GM12878 (cell line): ENCODE results near the gene PGAM2. TPM values are rescaled to one million over a fixed set of nuclear protein-coding genes. Genes with fewer than 3 reads are reported as not detected.

Source experiments
- ATAC-seq: fragments of 200-7000 bp; cut with Tn5 transposase; 3 replicates; pipeline ENCODE4 v1.9.1; 2020; ENCODE audit warnings: mild to moderate bottlenecking, moderate library complexity
- BruUV-seq: library from RNA; stranded (reverse); fragments of 400-500 nt; replicated peaks from 2 replicates; lab custom pipeline; 2021; lab: Mats Ljungman, UMichigan
- CTCF ChIA-PET: fragments of 300-600 bp; sonication (Branson Sonifier 250); formaldehyde crosslinking; extraction: SDS; loops from one replicate; lab custom pipeline; 2021; ENCODE audit warnings: inconsistent platforms; lab: Yijun Ruan, JAX
- POLR2A ChIA-PET: fragments of 350-600 bp; formaldehyde crosslinking; extraction: SDS; loops from one replicate; lab custom pipeline; 2021; ENCODE audit warnings: inconsistent platforms; lab: Charles Lee
- RAD21 ChIA-PET: fragments of 300-600 bp; sonication (Branson Sonifier 250); formaldehyde crosslinking; loops from one replicate; lab custom pipeline; 2023; ENCODE audit warnings: antibody characterized with exemption; ENCODE audit not compliant: unreplicated experiment; lab: Charles Lee
- SMC1A ChIA-PET: fragments of 300-600 bp; sonication (Branson Sonifier 250); formaldehyde crosslinking; loops from one replicate; lab custom pipeline; 2023; ENCODE audit not compliant: unreplicated experiment, uncharacterized antibody; lab: Charles Lee
- DNase-seq: peaks from one replicate; pipeline ENCODE4 v3.0.0-alpha.2; 2011; ENCODE audit warnings: low read depth, low spot score
- FAIRE-seq: peaks from 3 replicates; lab custom pipeline; 2011; peaks lifted over from hg19 to GRCh38; lab: Jason Lieb, UNC
- H2AFZ ChIP-seq: 2 replicates; pipeline ENCODE4 v1.6.0; 2011; ENCODE audit warnings: low read depth, low read length, control low read depth; ENCODE audit not compliant: control insufficient read depth
- H3K27ac ChIP-seq: 2 replicates; pipeline ENCODE4 v1.5.1; 2011; ENCODE audit warnings: control low read depth; ENCODE audit not compliant: control insufficient read depth, insufficient read depth
- H3K27me3 ChIP-seq, 2 experiments: replicated peaks in 1 of 2; 2 replicates each; pipeline versions ENCODE4 v1.6.0 to v1.6.1; 2011; ENCODE audit warnings: low read length in 1 of 2; ENCODE audit not compliant: control insufficient read depth in 2 of 2, insufficient read depth in 2 of 2
- H3K36me3 ChIP-seq, 2 experiments: 2 replicates each; pipeline ENCODE4 v1.5.1; 2011; ENCODE audit warnings: low read length in 1 of 2; ENCODE audit not compliant: control insufficient read depth in 2 of 2, insufficient read depth in 2 of 2
- H3K4me1 ChIP-seq: 2 replicates; pipeline ENCODE4 v1.6.1; 2011; ENCODE audit warnings: mild to moderate bottlenecking, low read length, moderate library complexity, mixed read lengths; ENCODE audit not compliant: control insufficient read depth, insufficient read depth
- H3K4me2 ChIP-seq: 2 replicates; pipeline ENCODE4 v1.6.0; 2011; ENCODE audit warnings: control low read depth; ENCODE audit not compliant: control insufficient read depth, insufficient read depth
- H3K4me3 ChIP-seq: fragments of 200-600 bp; sonication (generic); 2 replicates; pipeline ENCODE4 v1.5.1; 2016
- H3K79me2 ChIP-seq: 2 replicates; pipeline ENCODE4 v1.6.0; 2011; ENCODE audit warnings: low read length; ENCODE audit not compliant: control insufficient read depth, insufficient read depth
- H3K9ac ChIP-seq: 2 replicates; pipeline ENCODE4 v1.8.0; 2011; ENCODE audit warnings: low read length, control low read depth, mixed read lengths; ENCODE audit not compliant: control insufficient read depth, insufficient read depth
- H3K9me3 ChIP-seq: replicated peaks from 3 replicates; pipeline ENCODE4 v1.5.1; 2011; ENCODE audit warnings: mild to moderate bottlenecking, low read length; ENCODE audit not compliant: control insufficient read depth, insufficient read depth
- H4K20me1 ChIP-seq: 2 replicates; pipeline ENCODE4 v1.6.0; 2011; ENCODE audit not compliant: control insufficient read depth, insufficient read depth
- BACH1 ChIP-seq: fragments of 450-650 bp; IDR thresholded peaks from 2 replicates; pipeline ENCODE4 v1.6.1; 2017; ENCODE audit warnings: mild to moderate bottlenecking, borderline replicate concordance
- CHD2 ChIP-seq: IDR thresholded peaks from 2 replicates; pipeline ENCODE4 v1.6.1; 2011; ENCODE audit warnings: low read depth, low read length, improper control_type of control experiment, borderline replicate concordance
- CREM ChIP-seq: IDR thresholded peaks from 2 replicates; pipeline ENCODE4 v1.6.1; 2014; ENCODE audit warnings: antibody characterized with exemption, low read depth
- HDAC2 ChIP-seq: fragments of 200-600 bp; sonication (generic); IDR thresholded peaks from 2 replicates; pipeline ENCODE4 v1.6.1; 2017
- MEF2A ChIP-seq: IDR thresholded peaks from 2 replicates; pipeline ENCODE4 v1.6.1; 2011; ENCODE audit warnings: low read depth, mild to moderate bottlenecking, low read length, moderate library complexity; ENCODE audit not compliant: insufficient read depth
- NFYB ChIP-seq: IDR thresholded peaks from 2 replicates; pipeline ENCODE4 v1.6.1; 2011; ENCODE audit warnings: low read depth, mild to moderate bottlenecking, low read length, improper control_type of control experiment, moderate library complexity; ENCODE audit not compliant: insufficient read depth
- NKRF ChIP-seq: fragments of 450-650 bp; conservative IDR thresholded peaks from 2 replicates; pipeline ENCODE4 v1.6.1; 2017; ENCODE audit warnings: mild to moderate bottlenecking, moderate library complexity
- NR2F1 ChIP-seq: fragments of 450-650 bp; conservative IDR thresholded peaks from 2 replicates; pipeline ENCODE4 v1.6.1; 2017; ENCODE audit warnings: mild to moderate bottlenecking
- POU2F2 ChIP-seq: IDR thresholded peaks from 3 replicates; pipeline ENCODE4 v1.6.1; 2011; ENCODE audit warnings: low read depth, mild to moderate bottlenecking, low read length, borderline replicate concordance
- RAD21 ChIP-seq: IDR thresholded peaks from 2 replicates; pipeline ENCODE4 v1.6.1; 2011; ENCODE audit warnings: mild to moderate bottlenecking, low read depth, low read length, moderate library complexity; ENCODE audit not compliant: insufficient read depth
- RCOR1 ChIP-seq: conservative IDR thresholded peaks from 2 replicates; pipeline ENCODE4 v1.6.1; 2012; ENCODE audit warnings: low read depth, low read length, improper control_type of control experiment
- RUNX3 ChIP-seq: IDR thresholded peaks from 2 replicates; pipeline ENCODE4 v1.6.1; 2012; ENCODE audit warnings: low read length, inconsistent platforms
- SKIL ChIP-seq: fragments of 450-650 bp; IDR thresholded peaks from 2 replicates; pipeline ENCODE4 v1.6.1; 2017; ENCODE audit warnings: mild to moderate bottlenecking, low read depth, inconsistent platforms; ENCODE audit not compliant: poor library complexity, severe bottlenecking
- ZNF217 ChIP-seq: fragments of 450-650 bp; IDR thresholded peaks from 2 replicates; pipeline ENCODE4 v1.6.1; 2017; ENCODE audit warnings: antibody characterized with exemption, mild to moderate bottlenecking
- WGBS: methylation state at CpG from one replicate; pipeline ENCODE4 v1.1.6; 2016; ENCODE audit warnings: low lambda C conversion rate; ENCODE audit not compliant: insufficient replicate concordance, insufficient coverage; ENCODE audit errors: missing lambda C conversion rate; 5-methylcytosine and 5-hydroxymethylcytosine counted together
- in situ Hi-C: fragments of 300-500 bp; cut with MboI; formaldehyde crosslinking; loops from 9 replicates; pipeline ENCODE4 v1.14.3; 2018; ENCODE audit warnings: mixed read lengths
- intact Hi-C: fragments of 100-400 bp; cut with micrococcal nuclease; formaldehyde crosslinking; loops from one replicate; pipeline ENCODE4 v1.14.2; 2022; ENCODE audit not compliant: unreplicated experiment
- polyA plus RNA-seq, 11 experiments: library from polyadenylated mRNA; depleted of rRNA in 4 of 11; unstranded in 6 of 11; stranded (reverse) in 5 of 11; fragments of >200 nt; fragmentation: Nextera tagmentation in 4 of 11; fragmentation: Illumina TruSeq in 1 of 11; extraction: Ambion mirVana in 4 of 11; extraction: Trizol in 1 of 11; gene quantifications; 1 replicate in 1 of 11; 2 replicates in 10 of 11; pipeline versions ENCODE4 v1.2.1 to v1.2.3, GENCODE V29; 2011 to 2016; ENCODE audit warnings: inconsistent platforms in 2 of 11, missing spikeins in 2 of 11, low read depth in 1 of 11
- total RNA-seq, 4 experiments: library from RNA; depleted of rRNA in 3 of 4; stranded (reverse); fragments of >200 nt in 3 of 4; fragmentation: Illumina TruSeq in 1 of 4; extraction: Trizol in 1 of 4; gene quantifications; 2 replicates each; pipeline versions ENCODE4 v1.2.1 to v1.2.3, GENCODE V29; 2013 to 2021
- TF ChIP-seq, protein P1 (sequence below): IDR thresholded peaks from 2 replicates; pipeline ENCODE4 v1.6.1; 2012; ENCODE audit warnings: low read depth, low read length, improper control_type of control experiment

The PGAM2 gene
- total and polyA plus RNA-seq, 10 of the 15 experiments (the other 5 are each of a cell fraction or from before 2014, with no cell fraction given): not detected

DNA sequence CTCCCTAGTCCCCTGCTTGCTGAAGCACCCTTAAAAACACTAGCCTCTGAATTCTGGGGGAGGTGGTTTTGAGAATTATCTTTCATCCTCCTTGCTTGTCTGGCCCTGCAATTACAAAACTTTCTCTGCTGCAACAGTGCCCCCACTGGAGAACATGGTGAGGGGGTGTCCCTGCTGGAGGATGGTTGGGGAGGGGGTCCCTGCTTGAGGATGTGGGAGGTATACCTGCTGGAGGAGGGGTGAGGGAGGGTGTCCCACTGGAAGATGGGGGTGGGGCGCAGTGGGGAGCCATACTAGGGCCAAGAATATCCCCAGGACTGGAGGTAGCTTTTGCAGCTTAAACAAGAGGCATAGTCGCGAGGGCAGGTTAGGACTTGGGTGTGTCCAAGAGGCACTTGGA lies 20.2 kb upstream of the PGAM2 start (continued):
- TF ChIP-seq SKIL (no peak), CREM (no peak), RCOR1 (no peak), NR2F1 (no peak), BACH1 (no peak), RAD21 (0 out of 2 replicates have a peak, but pooled peaks have one; percentile 12), RUNX3 (no peak)
- TF ChIP-seq, protein P1, sequence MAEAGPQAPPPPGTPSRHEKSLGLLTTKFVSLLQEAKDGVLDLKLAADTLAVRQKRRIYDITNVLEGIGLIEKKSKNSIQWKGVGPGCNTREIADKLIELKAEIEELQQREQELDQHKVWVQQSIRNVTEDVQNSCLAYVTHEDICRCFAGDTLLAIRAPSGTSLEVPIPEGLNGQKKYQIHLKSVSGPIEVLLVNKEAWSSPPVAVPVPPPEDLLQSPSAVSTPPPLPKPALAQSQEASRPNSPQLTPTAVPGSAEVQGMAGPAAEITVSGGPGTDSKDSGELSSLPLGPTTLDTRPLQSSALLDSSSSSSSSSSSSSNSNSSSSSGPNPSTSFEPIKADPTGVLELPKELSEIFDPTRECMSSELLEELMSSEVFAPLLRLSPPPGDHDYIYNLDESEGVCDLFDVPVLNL: no peak

GRCh38 chr7:44084701-44085100 lies 19.3 kb upstream of the PGAM2 start:
- no TSS peak for BruUV-seq
- intact Hi-C loops (no loop called here), in situ Hi-C loops (no loop called here)
- no peaks in the 10 kb centered on the region for H4K20me1 ChIP-seq
- ChIA-PET RAD21 (no interaction called here), POLR2A (interaction anchor here (0.9 kb wide), 1 partner anchor 9 kb away, joined by 8 read pairs; no protein-coding TSS in a partner anchor), SMC1A (interaction anchor here (1.5 kb wide), 1 partner anchor 14 kb away, joined by 6 read pairs; no protein-coding TSS in a partner anchor), CTCF (interaction anchor here (1.1 to 2.9 kb wide), 2 partner anchors 12 to 13 kb away, joined by 4 to 9 read pairs; no protein-coding TSS in a partner anchor)
- H3K9me3 ChIP-seq: no peaks in the 10 kb centered on the region
- H3K27me3 ChIP-seq: no peaks in the 10 kb centered on the region
- FAIRE-seq (no peak), ATAC-seq (no peak), DNase-seq (no peak)
- peaks cover 12% of the 10 kb centered on the region for H3K4me1 ChIP-seq
- WGBS: 93% methylated on average over 4 of the region's 4 CpGs
- TF ChIP-seq NKRF: no peak
- TF ChIP-seq CHD2: no peak
- TF ChIP-seq POU2F2: no peak
- TF ChIP-seq ZNF217: no peak
- TF ChIP-seq MEF2A: no peak
- TF ChIP-seq NFYB: no peak
- no peak for TF ChIP-seq HDAC2
- no peak overlapping the region for H3K27ac ChIP-seq
- no peak overlapping the region for H2AFZ ChIP-seq
- peaks cover 22% of the 10 kb centered on the region for H3K79me2 ChIP-seq
- H3K4me2 ChIP-seq: no peak overlapping the region
- no peak overlapping the region for H3K9ac ChIP-seq
- no peak overlapping the region for H3K4me3 ChIP-seq
- peaks cover 0 to 4% of the 10 kb centered on the region in 2 experiments; a peak in 2 of 4 replicates for H3K36me3 ChIP-seq
